SW 1271 (cell line): ENCODE results near the gene HNF1B.
A peak's percentile ranks its signal among the peaks of the same experiment; 100 is the strongest.

Experiments used
- DNase-seq, 2 experiments: peaks; one replicate each; lab custom pipeline; 2025; lab: John Stamatoyannopoulos, UW

Gene HNF1B

GRCh38 chr17:37761059-37761458 is 16.2 kb upstream of the HNF1B start:
- DNase-seq, result no peak

DNA sequence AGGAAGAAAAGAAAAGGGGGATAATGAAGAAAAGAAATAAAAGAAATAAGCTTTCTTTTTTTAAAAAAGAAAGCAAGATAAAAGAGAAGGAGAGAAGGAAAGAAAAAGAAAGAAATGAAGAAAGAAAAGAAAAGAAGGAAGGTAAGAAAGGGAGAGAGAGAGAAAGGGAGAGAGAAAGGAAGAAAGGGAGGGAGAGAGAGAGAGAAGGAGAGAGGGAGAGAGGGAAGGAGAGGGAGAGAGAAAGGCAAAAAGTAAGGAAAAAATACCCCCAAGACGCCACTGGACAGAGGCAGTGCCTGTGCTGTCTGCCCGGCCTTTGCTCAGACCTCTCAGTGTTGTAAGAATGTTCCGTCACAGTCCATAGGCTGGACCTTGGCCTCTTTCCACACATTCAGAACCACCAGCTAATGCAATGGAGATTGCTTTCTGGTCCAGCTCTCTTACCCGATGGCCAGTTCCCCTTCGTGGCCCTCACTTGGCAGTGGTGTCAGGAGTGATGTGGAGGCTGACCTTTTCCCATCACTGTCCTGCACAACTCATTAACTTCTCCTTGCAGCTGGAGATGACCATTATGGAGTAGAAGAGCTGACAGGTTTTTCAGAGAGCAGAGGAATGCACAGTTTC is 14.3 kb upstream of the HNF1B start:
- no peak for DNase-seq

DNA sequence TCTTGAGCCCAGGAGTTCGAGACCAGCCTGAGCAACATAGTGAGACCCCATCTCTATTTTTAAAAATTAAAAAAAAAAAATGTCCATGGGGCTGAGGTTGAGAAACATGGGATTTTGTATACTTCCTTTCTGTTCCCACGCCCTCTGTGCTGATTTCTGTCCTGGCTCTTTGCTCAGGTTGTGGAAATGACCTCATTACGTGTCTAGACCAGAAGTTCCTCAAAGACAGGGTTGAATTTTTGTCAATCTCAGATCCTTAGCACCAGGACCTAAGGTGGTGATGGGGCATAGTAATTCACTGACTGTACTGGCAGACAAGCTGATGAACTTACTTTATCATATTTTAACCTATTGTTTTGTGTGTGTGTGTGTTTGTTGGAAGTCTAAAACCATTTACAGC is 11.2 kb upstream of the HNF1B start:
- DNase-seq, result no peak

GRCh38 chr17:37755455-37755854 is 10.6 kb upstream of the HNF1B start:
- no peak for DNase-seq

DNA sequence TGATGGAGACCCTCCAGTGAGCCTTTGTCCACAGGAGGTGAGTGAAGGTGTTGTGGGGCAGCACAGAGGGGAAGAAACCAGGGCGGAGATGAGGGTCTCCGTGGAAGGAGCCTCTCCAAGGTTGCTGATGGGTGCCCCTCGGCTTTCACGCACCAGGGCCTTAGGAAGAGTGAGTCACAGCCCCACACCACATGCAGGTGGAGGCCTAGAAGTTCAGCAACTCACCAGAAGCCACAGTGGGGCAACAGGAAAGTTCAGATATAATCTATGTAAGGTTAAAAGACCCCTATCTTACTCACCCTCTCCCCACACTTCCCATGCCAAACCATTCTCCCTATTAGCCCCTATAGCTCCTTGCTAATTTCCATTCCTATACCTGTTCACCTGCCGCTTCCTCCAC is 9.5 kb upstream of the HNF1B start:
- no peak for DNase-seq

DNA sequence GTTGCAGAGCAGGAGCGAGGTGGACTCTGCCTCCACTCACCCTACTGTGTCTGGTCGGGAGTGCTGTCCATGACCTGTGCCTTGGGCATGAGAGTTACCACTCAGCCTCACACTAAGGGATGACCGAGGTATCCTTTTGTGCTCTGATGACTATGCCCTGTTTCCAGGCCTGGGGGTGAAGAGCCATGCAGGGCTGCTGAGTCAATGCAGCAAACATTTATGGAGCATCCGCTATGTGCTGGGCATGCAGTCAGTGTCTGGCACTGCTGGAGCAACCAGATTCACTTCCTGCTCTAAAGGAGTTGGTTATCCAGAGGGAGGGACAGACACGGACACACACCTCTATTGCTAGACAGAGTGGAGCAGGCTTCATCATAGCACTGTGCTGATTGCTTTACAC is 7.6 kb upstream of the HNF1B start:
- peak in 1 of 2 experiments; percentile 12 for DNase-seq

GRCh38 chr17:37750768-37751475 is 6.1 kb upstream of the HNF1B start:
- DNase-seq, result no peak

DNA sequence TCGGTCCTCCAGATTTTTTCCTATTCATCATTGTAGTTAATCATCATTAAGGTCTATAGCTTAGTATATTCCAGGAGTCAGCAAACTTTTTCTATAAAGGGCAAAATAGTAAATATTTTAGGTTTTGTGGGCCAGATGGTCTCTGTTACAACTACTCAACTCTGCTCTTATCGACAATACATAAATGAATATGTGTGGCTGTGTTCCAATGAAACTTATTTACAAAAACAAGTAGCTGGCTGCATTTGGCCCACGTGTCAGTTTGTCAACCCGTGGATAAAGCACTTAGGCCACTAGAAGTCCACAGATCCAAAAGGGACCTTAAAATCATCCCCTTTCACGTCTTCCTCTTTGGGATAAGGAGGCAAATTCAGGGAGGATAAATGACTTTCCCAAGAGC is 5.4 kb upstream of the HNF1B start:
- no peak for DNase-seq

DNA sequence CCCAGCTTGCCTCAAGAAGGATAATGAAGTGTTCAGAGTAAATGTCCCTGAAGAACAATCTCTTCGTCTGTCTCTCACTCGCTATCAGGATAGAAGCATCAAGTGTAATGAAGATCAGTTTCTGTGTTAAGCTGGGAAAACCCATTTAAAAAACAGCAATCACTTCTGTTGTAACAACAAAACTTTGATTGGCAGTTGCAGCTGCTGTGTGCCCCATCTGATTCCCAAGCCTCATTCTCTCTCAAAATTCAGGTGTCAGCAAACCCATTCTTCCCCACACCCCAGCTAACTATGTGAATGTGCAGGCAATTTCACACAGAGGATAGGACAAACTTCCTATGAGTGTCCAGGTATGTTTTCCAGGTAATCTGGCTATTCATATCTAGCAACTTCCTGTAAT is 2.4 kb upstream of the HNF1B start:
- no peak for DNase-seq

GRCh38 chr17:37746617-37747016 is 1.8 kb upstream of the HNF1B start:
- no peak for DNase-seq

DNA sequence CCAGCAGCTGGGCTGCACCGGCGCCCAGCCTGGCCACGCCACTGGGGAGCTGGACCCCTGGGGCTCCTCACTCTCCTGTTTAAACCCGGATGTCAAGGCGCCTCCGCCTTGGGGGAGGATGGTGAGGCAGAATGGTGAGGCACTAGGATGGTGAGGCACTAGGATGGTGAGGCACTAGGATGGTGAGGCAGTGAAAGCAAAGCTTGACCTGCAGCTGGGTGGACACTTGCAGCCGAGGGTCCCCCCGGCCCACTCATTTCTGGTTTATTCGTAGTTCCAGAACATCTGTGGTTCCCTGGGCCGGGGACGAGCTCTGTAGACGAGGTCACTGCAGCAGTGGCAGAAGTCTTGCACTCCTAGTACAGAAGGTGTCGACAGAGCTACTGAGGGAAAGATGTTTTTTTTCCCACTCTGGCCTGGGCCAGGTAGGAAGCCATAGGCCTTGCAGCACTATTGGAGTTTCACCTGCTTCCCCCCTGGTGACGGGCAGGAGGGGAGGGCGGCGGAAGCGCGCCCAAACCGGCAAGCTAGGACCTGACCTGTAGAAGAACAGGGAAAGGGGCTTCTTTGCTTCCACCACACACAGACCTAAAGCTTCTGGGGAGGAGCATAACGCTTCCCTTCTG is 1.1 kb upstream of the HNF1B start:
- DNase-seq, result no peak

DNA sequence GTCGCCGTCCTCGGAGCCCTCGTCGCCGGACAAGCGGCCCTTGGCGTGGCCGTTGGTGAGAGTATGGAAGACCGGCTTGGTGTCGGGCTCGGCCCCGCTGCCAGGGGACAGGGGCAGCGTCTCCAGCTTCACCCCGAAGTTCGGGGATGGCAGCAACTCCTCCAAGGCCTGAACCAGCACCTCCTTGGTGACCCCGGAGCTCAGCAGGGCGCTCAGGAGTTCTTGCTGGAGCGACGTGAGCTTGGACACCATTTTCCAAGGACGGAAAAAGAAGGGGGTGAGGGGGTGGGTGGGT is 279 bp downstream of the HNF1B start:
- no peak for DNase-seq

DNA sequence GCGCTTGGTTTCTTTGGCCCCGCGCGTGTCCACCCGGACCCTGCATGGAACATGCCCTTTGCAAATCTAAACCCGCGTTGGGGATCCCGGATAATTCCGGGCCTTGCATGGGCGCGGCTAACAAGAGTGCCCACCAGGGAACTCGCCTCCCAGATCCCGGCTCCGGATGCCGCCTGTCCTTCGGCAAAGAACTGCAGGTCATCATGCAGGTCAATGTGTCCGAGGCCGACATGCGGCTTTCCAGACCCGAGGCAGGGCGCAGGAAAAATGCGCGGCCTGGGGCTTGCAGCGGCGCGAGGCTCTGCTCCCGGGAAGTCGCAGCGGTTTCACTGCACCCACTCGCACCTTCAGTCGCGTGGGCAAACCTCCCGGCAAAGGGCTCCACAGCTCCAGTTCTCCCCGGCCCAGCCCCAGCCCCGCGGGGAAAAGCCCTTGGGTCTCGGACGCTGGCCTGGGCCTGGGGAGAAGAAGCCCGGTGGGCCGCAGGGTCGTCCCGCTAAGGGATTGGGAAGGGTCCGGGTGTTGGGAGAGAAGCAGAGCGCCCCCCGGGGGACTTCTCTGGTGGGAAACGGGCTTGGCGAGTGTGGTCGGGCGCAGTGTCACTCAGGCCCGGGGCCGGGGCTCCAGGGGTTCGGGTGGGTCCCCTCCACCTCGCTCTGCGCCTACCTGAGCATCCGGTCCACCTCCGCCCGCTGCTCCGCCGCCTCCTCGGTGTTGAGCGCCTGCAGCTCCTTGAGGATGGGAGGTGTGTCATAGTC is 805 bp downstream of the HNF1B start:
- DNase-seq, result no peak

- DNase-seq, result no peak
Observed at GRCh38 chr17:37743612-37743874, 1.3 kb downstream of the HNF1B start.

DNA sequence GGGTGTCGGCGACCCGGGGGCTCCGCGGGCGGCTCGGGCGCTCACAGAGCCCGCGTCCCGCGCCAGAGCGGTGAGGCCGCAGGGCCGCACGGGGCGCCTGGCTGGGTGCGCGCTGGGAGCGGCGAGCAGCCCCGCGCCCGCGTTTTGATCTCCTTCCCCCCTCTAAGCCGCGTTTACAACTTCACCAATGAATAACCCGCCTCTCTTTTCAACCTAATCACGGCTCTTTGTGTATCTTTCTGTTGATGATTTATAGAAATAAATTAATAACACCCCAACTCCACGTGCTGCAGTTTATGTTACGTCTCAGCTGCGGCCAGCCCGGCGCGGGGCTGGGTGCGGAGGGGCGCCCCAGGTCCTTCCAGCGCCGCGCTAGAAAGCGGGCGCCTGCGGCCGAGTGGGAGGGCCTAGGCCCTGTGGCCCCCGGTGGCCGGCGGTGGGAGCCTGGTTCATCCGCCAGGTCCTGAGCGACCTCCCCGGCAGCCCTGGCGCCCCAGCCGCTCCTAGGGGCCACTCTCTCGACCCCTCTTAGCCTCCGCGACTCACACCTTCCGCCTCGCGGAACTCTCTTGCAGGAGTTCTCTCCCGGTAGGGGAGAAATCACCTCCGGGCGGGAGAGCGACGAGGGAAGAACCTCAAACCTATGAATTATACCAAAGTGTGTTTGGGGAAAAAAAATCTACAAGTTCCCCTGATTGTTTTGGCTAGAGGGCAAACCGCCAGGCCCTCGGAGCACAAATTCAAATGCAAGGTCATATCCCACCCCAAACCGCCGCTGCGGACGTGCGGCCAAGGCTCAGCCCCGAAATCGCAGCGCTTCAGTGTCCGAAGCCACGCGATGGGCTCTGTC is 1.9 kb downstream of the HNF1B start:
- DNase-seq, result no peak

- no peak for DNase-seq
Observed at GRCh38 chr17:37742116-37742761, 2.6 kb downstream of the HNF1B start.

DNA sequence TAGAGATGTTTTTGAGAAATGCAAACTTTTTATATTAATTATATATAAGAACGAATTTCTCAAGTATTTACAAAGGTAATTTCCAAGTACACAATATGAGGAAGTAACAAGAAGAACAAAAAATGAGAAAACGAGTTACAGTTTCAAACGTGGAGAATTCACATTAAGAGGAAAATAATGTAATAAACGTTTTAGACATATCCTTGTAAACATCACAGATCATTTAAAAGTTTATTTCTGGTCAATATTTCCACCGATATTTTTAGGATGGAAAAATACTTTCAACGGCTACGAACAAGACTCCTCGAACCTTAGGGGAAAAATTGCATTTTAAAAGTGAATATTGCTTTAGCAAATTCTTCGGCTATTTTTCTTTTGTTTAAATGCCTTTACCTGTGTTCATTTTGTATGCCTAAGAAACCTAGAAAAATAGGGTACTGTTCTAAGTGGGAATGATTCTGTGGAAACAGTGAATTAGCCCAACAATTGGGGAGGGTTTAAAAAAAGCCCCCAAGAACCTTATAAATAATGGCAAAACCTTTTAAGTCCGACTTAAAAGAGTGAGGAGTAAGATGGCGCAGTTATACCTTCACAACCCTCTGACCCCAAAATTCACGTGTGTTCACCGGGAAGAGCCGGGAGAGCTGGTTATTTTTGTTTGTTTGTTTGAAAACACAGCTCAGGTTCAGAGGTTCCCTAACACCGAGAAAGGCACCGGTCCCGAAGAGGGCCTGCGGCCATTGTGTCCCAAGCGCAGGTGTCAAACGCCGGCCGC is 3.3 kb downstream of the HNF1B start:
- DNase-seq, result no peak

GRCh38 chr17:37740915-37741314 is 3.9 kb downstream of the HNF1B start:
- no peak for DNase-seq

GRCh38 chr17:37737971-37738370 is 6.9 kb downstream of the HNF1B start:
- DNase-seq, result no peak

- peak in 1 of 2 experiments; percentile 21 for DNase-seq
Observed at GRCh38 chr17:37737081-37737480, 7.8 kb downstream of the HNF1B start.

GRCh38 chr17:37736428-37736827 is 8.4 kb downstream of the HNF1B start:
- no peak for DNase-seq
